Measurements from ENCODE around the gene PSMC1. TPM values are rescaled to one million over a fixed set of nuclear protein-coding genes. Genes with fewer than 3 reads are reported as not detected.
"Not testable (repeated sequence)": the region's sequence is repeated elsewhere in the genome, so short reads cannot be mapped to it uniquely, and the experiment has no call there.

The PSMC1 gene
- 10 to 100 TPM; 77.4 to 94.3 TPM for total RNA-seq

GRCh38 chr14:90256354-90257131, at the start of gene PSMC1:
TSS of gene PSMC1 (plus strand) at chr14:90256553. CDS start at chr14:90256598, 45 bp downstream.
- Histone ChIP-seq H3K4me1 (replicated peaks) (no peaks in the 10 kb centered on the region), H3K27ac (peak within 1 kb of the TSS; percentile 72 to 74), H3K4me3 (peak within 1 kb of the TSS; percentile 90 to 96), H3K36me3 (no peaks in the 10 kb centered on the region), H3K27me3 (replicated peaks; ENCODE audit: insufficient read depth) (no peaks in the 10 kb centered on the region), H3K9me3 (no peaks in the 10 kb centered on the region)
- 0% methylated on average over 39 of the region's 55 CpGs for WGBS
- peak; percentile 85 for DNase-seq (ENCODE audit: low spot score)
- TF ChIP-seq POLR2AphosphoS5 (IDR thresholded peaks at IDR 0.05): peak; percentile 98
- TF ChIP-seq POLR2A (IDR thresholded peaks at IDR 0.05): no peak
- peak in 1 of 4 experiments; percentile 38 for TF ChIP-seq CTCF (IDR thresholded peaks at IDR 0.05)
- intact Hi-C loops (cut with DNase I): loop anchor here (5.0 kb wide), 2 partner anchors 76 to 126 kb away; partner anchors contain the start of gene NRDE2

GRCh38 chr14:90213099-90213748, 43.1 kb upstream of the PSMC1 start:
- WGBS: 76% methylated on average over 7 of the region's 7 CpGs
- Histone ChIP-seq H3K4me3 (no peak overlapping the region), H3K27ac (no peak overlapping the region), H3K9me3 (no peaks in the 10 kb centered on the region), H3K27me3 (replicated peaks; ENCODE audit: insufficient read depth) (no peaks in the 10 kb centered on the region), H3K36me3 (no peaks in the 10 kb centered on the region), H3K4me1 (replicated peaks) (no peaks in the 10 kb centered on the region)
- intact Hi-C loops (cut with DNase I): no loop called here
- no peak for DNase-seq (ENCODE audit: low spot score)
- no peak for TF ChIP-seq POLR2A (IDR thresholded peaks at IDR 0.05)
- TF ChIP-seq CTCF (IDR thresholded peaks at IDR 0.05): no peak
- TF ChIP-seq POLR2AphosphoS5 (IDR thresholded peaks at IDR 0.05): no peak

GRCh38 chr14:90228478-90228877, 27.9 kb upstream of the PSMC1 start:
- H3K27me3 ChIP-seq (replicated peaks; ENCODE audit: insufficient read depth): no peaks in the 10 kb centered on the region
- intact Hi-C loops (cut with DNase I): no loop called here
- TF ChIP-seq CTCF (IDR thresholded peaks at IDR 0.05) (no peak), POLR2A (IDR thresholded peaks at IDR 0.05) (no peak), POLR2AphosphoS5 (IDR thresholded peaks at IDR 0.05) (no peak)

GRCh38 chr14:90229942-90230341, 26.4 kb upstream of the PSMC1 start:
- DNase-seq (ENCODE audit: low spot score); H3K4me3 ChIP-seq; H3K9me3 ChIP-seq; H3K27me3 ChIP-seq (replicated peaks; ENCODE audit: insufficient read depth); H3K36me3 ChIP-seq; H3K4me1 ChIP-seq (replicated peaks); H3K27ac ChIP-seq: not testable (repeated sequence)
- intact Hi-C loops (cut with DNase I): loop anchor here (10.0 kb wide), 1 partner anchor 255 kb away; no protein-coding TSS in a partner anchor
- WGBS: 94% methylated on average over 1 of the region's 1 CpG

More at GRCh38 chr14:90228478-90228877, 27.9 kb upstream of the PSMC1 start:
- Histone ChIP-seq H3K36me3 (no peaks in the 10 kb centered on the region), H3K27ac (no peak overlapping the region), H3K4me1 (replicated peaks) (no peaks in the 10 kb centered on the region), H3K4me3 (no peak overlapping the region), H3K9me3 (no peaks in the 10 kb centered on the region)
- 88% methylated on average over 4 of the region's 4 CpGs for WGBS
- no peak for DNase-seq (ENCODE audit: low spot score)

GRCh38 chr14:90235179-90235976, 21.0 kb upstream of the PSMC1 start:
- Histone ChIP-seq H3K4me1 (replicated peaks) (no peaks in the 10 kb centered on the region), H3K27me3 (replicated peaks; ENCODE audit: insufficient read depth) (no peaks in the 10 kb centered on the region), H3K36me3 (no peaks in the 10 kb centered on the region), H3K4me3 (no peak overlapping the region), H3K9me3 (no peaks in the 10 kb centered on the region), H3K27ac (no peak overlapping the region)
- peak; percentile 14 for DNase-seq (ENCODE audit: low spot score)
- TF ChIP-seq CTCF (IDR thresholded peaks at IDR 0.05): peak; percentile 76 to 96 (median 84)
- no peak for TF ChIP-seq POLR2A (IDR thresholded peaks at IDR 0.05)
- TF ChIP-seq POLR2AphosphoS5 (IDR thresholded peaks at IDR 0.05): no peak
- 14% methylated on average over 25 of the region's 25 CpGs for WGBS
- intact Hi-C loops (cut with DNase I): loop anchor here (10.0 kb wide), 1 partner anchor 261 kb away; no protein-coding TSS in a partner anchor
